ENCODE measurements around the gene TBC1D22A.

TBC1D22A gene

DNA sequence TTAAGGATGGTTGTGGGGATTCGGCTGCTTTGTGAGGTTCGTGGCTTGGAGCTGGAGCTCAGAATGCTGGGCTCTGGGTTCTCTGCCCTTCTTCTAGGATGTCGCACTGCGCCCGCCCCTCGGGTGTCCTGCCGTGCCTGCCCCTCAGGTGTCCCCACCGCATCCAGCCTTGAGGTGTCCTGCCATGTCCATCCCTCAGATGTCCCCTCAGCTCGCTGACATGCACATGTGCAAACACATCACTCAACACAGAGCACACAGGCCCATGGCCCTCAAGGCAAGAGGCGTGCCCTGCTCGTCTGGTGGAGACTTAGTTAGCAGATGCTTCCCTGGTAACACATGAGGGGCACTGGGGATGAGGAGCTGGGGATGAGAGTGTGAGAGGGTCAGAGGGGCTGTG is 359.3 kb downstream of the TBC1D22A start:
- no peak for DNase-seq
- no peak for TF ChIP-seq POLR2A (IDR thresholded peaks at IDR 0.05; ENCODE audit: low read length)
- TF ChIP-seq GATA1 (IDR thresholded peaks at IDR 0.05; ENCODE audit: low read depth, low read length): no peak

DNA sequence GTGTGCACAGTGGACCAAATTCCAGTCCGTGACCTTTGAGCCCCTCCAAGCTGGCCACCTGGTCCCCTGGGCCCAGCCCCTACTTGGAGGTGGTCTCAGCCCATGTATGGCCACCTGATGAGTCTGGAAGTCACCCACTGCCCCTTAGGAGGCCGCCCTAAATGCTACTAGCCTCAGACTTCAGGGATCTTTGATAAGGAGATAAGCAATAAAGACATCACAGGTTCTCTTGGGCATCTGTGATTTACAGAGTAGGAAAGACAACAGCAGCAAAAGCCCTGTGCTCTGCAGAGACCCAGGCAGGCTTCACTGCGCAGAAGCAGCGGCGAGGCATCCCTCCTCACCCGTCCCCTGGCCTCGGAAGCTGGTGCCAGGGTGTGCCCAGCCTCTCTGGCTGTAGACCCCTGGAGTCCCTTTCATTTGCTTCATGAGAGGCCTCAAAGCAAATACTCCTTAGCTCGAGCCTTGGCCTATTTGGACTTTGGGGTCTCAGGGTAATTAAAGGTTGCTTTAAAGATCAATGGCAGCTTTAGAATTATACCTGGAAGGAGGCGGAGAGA is 360.1 kb downstream of the TBC1D22A start:
- no peak for DNase-seq
- TF ChIP-seq GATA1 (IDR thresholded peaks at IDR 0.05; ENCODE audit: low read depth, low read length) (no peak), POLR2A (IDR thresholded peaks at IDR 0.05; ENCODE audit: low read length) (no peak)

DNA sequence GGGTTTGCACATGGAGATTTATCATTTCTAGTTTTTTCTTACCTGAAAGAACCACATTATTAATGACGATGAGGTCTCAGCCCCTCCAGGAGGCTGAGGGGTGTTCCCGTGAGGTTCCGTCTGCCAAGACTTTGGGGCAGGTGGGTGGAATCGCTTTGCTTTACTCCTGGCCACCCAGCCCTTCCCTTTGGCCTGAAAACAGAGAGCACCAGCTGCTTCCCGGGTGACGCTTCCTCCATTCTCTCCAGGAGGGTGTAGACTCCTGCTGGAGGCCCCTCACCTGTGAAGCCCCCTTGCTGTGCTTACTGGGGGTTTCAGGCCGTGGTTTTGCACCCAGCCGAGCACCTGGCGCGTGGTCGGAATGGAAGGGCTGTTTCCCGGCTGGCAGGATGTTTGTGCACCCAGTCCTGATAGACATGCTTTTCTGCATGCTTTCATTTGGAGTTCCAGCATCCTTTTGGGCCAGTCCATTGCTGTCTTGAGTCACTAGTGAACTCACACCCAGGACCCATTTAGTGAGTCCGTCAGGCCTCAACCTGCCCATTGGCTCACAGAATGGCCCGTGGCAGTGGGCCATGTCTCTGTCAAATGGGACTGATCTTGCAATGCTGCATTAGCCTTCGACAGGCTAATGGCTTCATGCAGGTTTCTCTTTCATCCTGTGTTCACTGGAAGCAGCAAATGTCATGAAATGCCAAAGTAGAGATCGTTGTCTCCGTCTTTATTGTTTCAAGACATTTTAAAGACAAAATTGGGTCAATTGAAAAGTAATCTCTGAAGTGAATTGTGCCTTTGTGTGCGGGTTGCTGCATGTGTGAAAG is 360.8 kb downstream of the TBC1D22A start:
- no peak for DNase-seq
- no peak for TF ChIP-seq GATA1 (IDR thresholded peaks at IDR 0.05; ENCODE audit: low read depth, low read length)
- no peak for TF ChIP-seq POLR2A (IDR thresholded peaks at IDR 0.05; ENCODE audit: low read length)

DNA sequence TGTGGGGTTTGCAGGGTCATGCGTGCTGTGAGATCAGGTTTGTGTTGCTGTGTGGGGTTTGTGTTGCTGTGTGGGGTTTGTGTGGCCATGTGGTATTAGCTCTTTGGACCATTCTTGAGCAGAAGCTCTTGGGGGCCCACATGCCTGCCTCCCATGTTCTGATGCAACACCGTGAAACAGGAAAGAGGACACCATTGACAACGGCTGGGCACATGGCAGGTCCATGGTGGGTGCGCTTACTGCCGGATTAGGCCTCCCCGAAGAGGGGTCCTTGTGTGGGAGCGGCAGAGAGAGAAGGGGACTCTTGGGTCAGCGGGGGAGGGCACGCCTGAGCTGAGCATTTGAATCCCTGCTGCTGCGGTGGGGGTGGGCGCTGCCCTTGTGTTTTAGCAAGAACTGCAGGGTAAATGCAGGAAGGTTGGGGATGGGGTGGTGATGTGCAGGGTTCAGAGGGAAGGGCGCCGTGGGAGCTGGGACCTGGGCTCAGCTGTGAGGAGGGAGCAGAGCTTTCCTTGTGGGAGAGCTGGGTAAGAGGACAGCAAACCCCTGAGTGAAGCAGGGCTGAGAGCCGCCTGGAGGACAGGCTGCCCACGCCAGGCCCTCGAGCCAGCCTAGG is 361.5 kb downstream of the TBC1D22A start:
- DNase-seq: peak; percentile 15 to 55
- TF ChIP-seq GATA1 (IDR thresholded peaks at IDR 0.05; ENCODE audit: low read depth, low read length) (no peak), POLR2A (IDR thresholded peaks at IDR 0.05; ENCODE audit: low read length) (no peak)

DNA sequence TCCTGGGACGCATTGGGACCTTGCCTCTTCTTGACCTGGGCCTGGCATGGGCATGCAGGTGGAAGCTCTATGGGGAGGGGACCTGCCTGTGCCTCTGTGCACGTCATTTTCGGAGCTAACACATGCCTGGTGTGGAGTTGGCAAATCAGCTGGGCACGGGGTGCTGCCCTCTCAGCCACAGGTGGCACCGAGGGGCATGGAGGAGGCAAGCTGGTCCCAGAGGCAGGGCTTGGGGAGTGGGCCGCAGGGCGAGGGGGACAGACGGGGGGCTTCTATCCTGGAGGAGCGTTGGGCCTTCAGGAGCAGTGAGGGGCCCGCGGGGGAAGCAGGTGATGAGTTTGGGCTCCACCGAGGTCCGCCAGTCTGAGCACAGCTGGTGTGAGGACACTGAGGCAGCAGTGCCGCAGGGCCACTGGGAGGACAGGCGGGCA is 362.0 kb downstream of the TBC1D22A start:
- TF ChIP-seq POLR2A (IDR thresholded peaks at IDR 0.05; ENCODE audit: low read length): no peak
- no peak for TF ChIP-seq GATA1 (IDR thresholded peaks at IDR 0.05; ENCODE audit: low read depth, low read length)
- DNase-seq: no peak

DNA sequence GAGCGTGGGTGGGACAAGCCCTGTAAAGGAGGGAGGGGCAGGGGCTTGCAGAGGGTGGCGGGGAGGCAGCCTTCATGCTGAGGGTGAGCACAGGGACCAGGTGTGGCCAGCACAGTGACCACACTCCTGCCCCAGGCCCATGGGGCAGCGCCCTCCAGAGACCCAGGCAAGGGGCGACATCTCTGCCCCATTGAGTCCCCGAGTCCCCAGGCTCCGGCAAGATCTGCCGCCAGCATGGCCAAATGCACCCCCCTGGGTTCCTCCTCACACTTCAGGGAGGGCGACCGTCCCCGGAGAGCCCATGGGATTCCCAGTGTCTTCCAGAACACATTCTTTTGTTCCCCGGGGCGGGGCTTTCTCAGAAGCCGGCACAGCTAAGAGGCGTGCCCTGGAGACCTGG is 362.5 kb downstream of the TBC1D22A start:
- no peak for DNase-seq
- no peak for TF ChIP-seq GATA1 (IDR thresholded peaks at IDR 0.05; ENCODE audit: low read depth, low read length)
- TF ChIP-seq POLR2A (IDR thresholded peaks at IDR 0.05; ENCODE audit: low read length): no peak

DNA sequence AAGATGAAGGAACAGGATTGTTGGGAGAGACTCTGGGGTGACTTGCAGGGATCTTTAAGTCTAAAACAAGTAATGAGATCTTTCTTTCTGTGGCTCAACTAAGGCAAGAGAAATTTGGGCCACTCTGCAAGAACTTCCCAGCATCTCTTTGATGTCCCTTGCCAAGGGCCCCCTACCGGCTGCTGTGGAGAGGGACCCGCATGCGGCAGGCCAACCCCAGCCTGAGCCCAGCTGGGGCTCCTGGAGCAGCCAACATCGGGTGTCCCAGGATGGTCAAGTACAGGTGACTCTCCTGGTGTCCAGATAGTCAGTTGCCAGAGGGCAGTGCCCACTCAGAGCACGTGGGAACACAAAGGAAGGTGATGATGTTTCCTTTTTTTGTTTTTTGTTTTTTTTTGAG is 363.2 kb downstream of the TBC1D22A start:
- no peak for TF ChIP-seq POLR2A (IDR thresholded peaks at IDR 0.05; ENCODE audit: low read length)
- no peak for TF ChIP-seq GATA1 (IDR thresholded peaks at IDR 0.05; ENCODE audit: low read depth, low read length)
- peak in 1 of 2 experiments; percentile 30 for DNase-seq

DNA sequence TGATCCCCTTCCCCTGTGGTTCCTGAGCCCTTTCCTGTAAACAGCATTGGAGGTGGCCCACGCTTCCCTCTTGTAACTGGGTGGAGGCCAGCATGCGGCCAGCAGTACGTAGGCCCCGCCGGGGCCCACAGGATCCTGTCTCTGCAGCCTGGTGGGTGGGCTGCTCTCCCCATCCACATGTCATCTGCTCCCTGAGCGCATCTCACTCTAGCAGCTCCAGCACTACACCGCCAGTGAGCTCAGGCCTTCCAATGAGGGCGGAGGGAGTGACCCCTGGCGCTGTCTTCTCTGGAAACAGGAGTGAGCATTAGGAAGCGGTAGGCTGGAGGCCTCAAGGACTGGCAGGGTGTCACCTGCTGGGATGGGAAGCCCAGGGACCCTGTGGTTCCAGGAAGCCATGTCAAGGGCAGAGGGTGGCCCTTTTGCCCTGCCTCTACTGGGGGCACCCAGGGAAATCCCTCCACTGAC is 363.9 kb downstream of the TBC1D22A start:
- TF ChIP-seq POLR2A (IDR thresholded peaks at IDR 0.05; ENCODE audit: low read length) (no peak), GATA1 (IDR thresholded peaks at IDR 0.05; ENCODE audit: low read depth, low read length) (no peak)
- no peak for DNase-seq

DNA sequence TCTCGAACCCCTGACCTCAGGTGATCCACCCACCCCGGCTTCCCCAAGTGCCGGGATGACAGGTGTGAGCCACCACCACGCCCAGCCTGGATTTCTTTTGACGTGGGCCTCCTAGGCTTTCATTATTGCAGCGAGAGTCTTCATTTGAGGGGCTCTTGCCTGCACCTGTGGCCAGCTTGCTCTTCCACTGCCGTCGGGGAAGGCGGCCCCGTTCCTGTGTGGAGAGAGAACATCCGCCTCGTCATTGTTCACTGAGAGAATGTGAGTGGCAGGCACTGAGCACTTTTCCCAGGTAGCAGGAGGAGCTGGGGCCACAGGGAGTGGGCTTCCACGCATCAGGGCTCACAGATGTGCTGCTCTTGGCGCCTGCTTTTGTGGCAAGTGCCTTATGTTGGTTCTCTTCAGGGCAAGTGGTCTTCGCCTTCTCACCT is 365.0 kb downstream of the TBC1D22A start:
- TF ChIP-seq GATA1 (IDR thresholded peaks at IDR 0.05; ENCODE audit: low read depth, low read length): no peak
- TF ChIP-seq POLR2A (IDR thresholded peaks at IDR 0.05; ENCODE audit: low read length): no peak
- no peak for DNase-seq

DNA sequence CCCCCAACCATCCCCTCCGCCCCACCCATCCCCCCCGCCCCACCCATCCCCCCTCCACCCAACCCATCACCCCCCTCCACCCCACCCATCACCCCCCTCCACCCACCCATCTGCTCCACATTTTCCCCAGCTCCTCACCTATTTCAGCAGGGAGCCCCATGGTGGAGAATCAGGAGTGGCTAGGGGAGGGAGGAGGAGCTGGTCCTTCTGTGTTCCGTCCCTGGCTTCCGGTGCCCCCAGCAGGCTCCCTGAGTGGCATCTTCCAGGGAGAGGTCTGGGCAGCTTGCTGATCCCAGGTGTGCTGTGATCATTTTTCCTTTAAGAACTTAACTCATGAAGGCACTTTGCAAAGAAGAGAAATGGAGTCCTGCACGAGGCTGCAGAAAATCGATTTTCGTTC is 365.8 kb downstream of the TBC1D22A start:
- TF ChIP-seq POLR2A (IDR thresholded peaks at IDR 0.05; ENCODE audit: low read length): no peak
- TF ChIP-seq GATA1 (IDR thresholded peaks at IDR 0.05; ENCODE audit: low read depth, low read length): no peak
- no peak for DNase-seq

DNA sequence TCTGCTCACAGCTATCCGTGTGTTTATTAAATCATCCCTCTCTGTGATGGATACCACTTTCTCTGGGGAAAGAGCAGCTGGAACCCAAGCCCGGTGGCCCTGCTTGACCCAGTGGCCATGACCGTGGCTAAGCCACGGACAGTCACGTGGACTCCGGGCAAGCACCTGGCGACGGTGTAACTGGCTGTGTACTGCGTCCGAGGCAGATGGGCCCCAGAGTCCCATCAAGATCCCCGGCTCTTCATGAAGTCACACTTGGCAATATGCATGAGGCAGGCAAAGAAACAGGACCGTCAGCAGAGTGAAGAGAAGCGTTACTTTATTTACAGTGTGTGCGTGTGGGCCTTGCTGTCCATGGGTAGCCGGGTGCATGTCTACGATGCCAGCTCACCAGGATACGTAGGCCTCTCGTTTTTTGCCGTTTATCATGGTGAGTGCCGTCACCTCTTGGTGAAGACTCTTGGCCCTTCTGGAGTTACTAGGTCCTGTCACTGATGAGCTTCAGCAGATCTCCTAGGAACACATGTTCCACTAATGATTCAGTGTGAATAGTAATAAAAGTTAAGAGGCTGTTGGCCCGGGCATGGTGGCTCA is 366.3 kb downstream of the TBC1D22A start:
- TF ChIP-seq POLR2A (IDR thresholded peaks at IDR 0.05; ENCODE audit: low read length): no peak
- no peak for TF ChIP-seq GATA1 (IDR thresholded peaks at IDR 0.05; ENCODE audit: low read depth, low read length)

DNA sequence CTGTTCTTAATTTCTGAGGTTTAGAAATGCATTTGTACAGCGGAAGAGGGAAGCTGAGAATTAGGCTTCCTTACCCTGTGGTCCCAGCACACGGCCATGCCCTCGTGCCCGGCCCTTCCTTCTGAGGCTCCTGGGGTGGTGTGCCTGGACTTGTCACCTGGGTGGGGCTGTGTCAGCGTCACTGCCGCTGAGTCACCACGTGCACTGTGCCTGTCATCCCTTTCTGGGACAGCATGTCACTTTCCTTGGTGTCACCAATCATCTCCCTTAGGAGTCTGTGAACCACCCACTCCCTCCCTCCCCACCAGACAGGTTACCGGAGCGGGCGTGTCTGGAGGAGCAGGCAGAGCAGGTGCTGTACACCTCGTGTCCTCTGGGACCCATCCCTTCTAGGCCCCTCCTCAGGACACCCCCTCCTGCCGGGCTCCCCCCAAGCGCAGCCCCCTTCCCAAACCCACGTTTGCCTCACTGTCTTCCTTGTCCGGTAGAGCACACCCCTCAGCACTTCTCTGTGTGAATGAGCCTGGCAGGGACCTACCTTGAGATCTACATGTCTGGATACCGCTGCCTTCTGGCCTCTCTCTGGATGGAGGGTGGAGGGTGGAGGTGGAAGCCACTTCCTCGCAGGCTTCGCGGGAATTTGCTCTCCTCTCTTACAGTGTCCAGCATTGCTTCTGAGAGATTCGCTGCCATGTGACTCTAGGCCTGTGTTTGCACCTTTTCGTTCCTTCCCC is 367.6 kb downstream of the TBC1D22A start:
- no peak for TF ChIP-seq GATA1 (IDR thresholded peaks at IDR 0.05; ENCODE audit: low read depth, low read length)
- TF ChIP-seq POLR2A (IDR thresholded peaks at IDR 0.05; ENCODE audit: low read length): peak; percentile 49
- DNase-seq: peak; percentile 77 to 90

More for the DNA sequence above, 366.3 kb downstream of the TBC1D22A start:
- no peak for DNase-seq

DNA sequence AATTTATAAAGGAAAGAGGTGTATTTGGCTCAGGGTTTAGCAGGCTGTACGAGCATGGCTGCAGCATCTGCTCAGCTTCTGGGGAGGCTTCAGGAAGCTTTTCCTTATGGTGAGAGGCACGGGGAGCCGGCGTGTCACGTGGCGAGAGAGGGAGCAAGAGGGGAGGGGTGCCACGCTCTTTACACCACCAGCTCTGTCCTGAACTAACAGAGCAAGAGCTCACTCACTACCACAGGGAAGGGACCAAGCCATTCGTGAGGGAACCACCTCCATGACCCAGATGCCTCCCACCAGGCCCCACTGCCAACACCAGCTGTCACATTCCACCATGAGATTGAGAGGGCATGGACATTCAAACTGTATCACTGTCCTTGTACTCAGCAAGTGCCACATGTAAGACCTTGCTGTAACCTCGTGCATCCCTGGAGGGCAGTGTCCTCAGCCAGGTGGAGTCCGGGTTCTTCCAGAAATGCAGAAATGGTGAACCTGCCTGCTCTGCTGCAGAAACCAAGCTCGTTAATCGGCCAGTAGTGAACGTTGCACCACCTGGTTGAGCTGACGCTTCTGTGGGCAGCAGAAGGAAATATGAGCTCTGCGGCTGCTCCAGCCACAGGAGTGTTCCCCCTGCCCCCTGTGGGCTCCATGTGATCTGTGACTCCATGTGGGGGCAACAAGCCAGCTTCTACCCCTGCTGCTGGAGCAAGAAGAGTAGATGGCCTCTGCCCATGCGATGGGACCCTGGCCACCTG is 368.6 kb downstream of the TBC1D22A start:
- TF ChIP-seq POLR2A (IDR thresholded peaks at IDR 0.05; ENCODE audit: low read length) (no peak), GATA1 (IDR thresholded peaks at IDR 0.05; ENCODE audit: low read depth, low read length) (no peak)
- DNase-seq: no peak
